SK-N-SH (cell line): ENCODE data around the gene SOS2.

Source experiments
- CTCF ChIP-seq: fragments of 200-600 bp; sonication (generic); IDR thresholded peaks from 2 replicates; pipeline ENCODE4 v1.6.1; 2017; ENCODE audit warnings: antibody characterized with exemption, mild to moderate bottlenecking, moderate library complexity
- EP300 ChIP-seq, 2 experiments: IDR thresholded peaks; 2 replicates each; pipeline versions ENCODE4 v1.4.0 to v1.6.1; 2012; ENCODE audit warnings: borderline replicate concordance in 1 of 2, low read depth in 1 of 2, low read length in 1 of 2
- GABPA ChIP-seq: IDR thresholded peaks from 2 replicates; pipeline ENCODE4 v1.4.0; 2012; ENCODE audit warnings: low read depth, mild to moderate bottlenecking
- GATA2 ChIP-seq: sonication (generic); formaldehyde crosslinking; IDR thresholded peaks from 2 replicates; pipeline ENCODE4 v1.5.0; 2020; ENCODE audit warnings: mild to moderate bottlenecking, missing genetic modification reagents
- MAX ChIP-seq: IDR thresholded peaks from 2 replicates; pipeline ENCODE4 v1.4.0; 2012; ENCODE audit warnings: low read depth
- MXI1 ChIP-seq: IDR thresholded peaks from 2 replicates; pipeline ENCODE4 v1.6.1; 2012; ENCODE audit warnings: mild to moderate bottlenecking, low read depth, low read length, improper control_type of control experiment
- POLR2AphosphoS5 ChIP-seq: IDR thresholded peaks from 2 replicates; pipeline ENCODE4 v1.6.1; 2012; ENCODE audit warnings: low read depth, low read length
- REST ChIP-seq: IDR thresholded peaks from 2 replicates; pipeline ENCODE4 v1.6.1; 2012; ENCODE audit warnings: mild to moderate bottlenecking, low read depth, low read length, moderate library complexity
- SIN3A ChIP-seq: IDR thresholded peaks from 2 replicates; pipeline ENCODE4 v1.6.1; 2012; ENCODE audit warnings: low read depth, mild to moderate bottlenecking, low read length, moderate library complexity, borderline replicate concordance
- TCF12 ChIP-seq: IDR thresholded peaks from 2 replicates; pipeline ENCODE4 v1.4.0; 2012
- USF2 ChIP-seq: fragments of 150-350 bp; IDR thresholded peaks from 2 replicates; pipeline ENCODE4 v1.6.1; 2017; ENCODE audit warnings: antibody characterized with exemption, low read length, low read depth, borderline replicate concordance
- YY1 ChIP-seq: IDR thresholded peaks from 2 replicates; pipeline ENCODE4 v1.4.0; 2012; ENCODE audit warnings: low read depth, mild to moderate bottlenecking

- TF ChIP-seq USF2 (no peak), CTCF (no peak), GATA2 (CRISPR knock-in tag) (no peak), SIN3A (no peak), GABPA (no peak), YY1 (no peak), REST (no peak), MAX (no peak), POLR2AphosphoS5 (no peak), EP300 (IDR thresholded peaks at IDR 0.05; ENCODE audit: borderline replicate concordance in 1 of 2, low read depth in 1 of 2, low read length in 1 of 2) (no peak), MXI1 (no peak), TCF12 (no peak)
Measured at GRCh38 chr14:50229681-50230080, 1.7 kb downstream of the SOS2 start.
